Esophagus muscularis mucosa (tissue), 4 donors: ENCODE measurements around the gene SYNRG. TPM values are rescaled to one million over a fixed set of nuclear protein-coding genes. Genes with fewer than 3 reads are reported as not detected.

Experiments used
- DNase-seq: peaks from one replicate; pipeline ENCODE4 v3.0.0-alpha.2; 2017; ENCODE audit errors: extremely low spot score
- H3K27ac ChIP-seq, 4 donors: fragments of 200-600 bp; sonication (generic); replicated peaks in 1 of 4; 1 replicate in 3 of 4; 2 replicates in 1 of 4; pipeline ENCODE4 v1.5.1; 2016 to 2019; ENCODE audit warnings: mild to moderate bottlenecking in 1 of 4
- H3K27me3 ChIP-seq, 4 donors: fragments of 200-600 bp; sonication (generic); one replicate each; pipeline versions ENCODE4 v1.5.1 to v1.6.0; 2016 to 2019
- H3K36me3 ChIP-seq, 4 donors: fragments of 200-600 bp; sonication (generic); one replicate each; pipeline ENCODE4 v1.5.1; 2016 to 2019
- H3K4me1 ChIP-seq, 4 donors: fragments of 200-600 bp; sonication (generic); one replicate each; pipeline ENCODE4 v1.5.1; 2016 to 2019
- H3K4me3 ChIP-seq, 4 donors: fragments of 200-600 bp; sonication (generic); 1 replicate in 2 of 4; 2 replicates in 2 of 4; pipeline ENCODE4 v1.5.1; 2016 to 2019; ENCODE audit warnings: mild to moderate bottlenecking in 4 of 4, moderate library complexity in 1 of 4
- H3K9me3 ChIP-seq, 4 donors: fragments of 200-600 bp; sonication (generic); 1 replicate in 3 of 4; 2 replicates in 1 of 4; pipeline ENCODE4 v1.5.1; 2016 to 2019
- CTCF ChIP-seq, 3 experiments: fragments of 200-600 bp in 2 of 3; fragments of 450-650 bp in 1 of 3; sonication (generic) in 2 of 3; IDR thresholded peaks; one replicate each; pipeline ENCODE4 v1.5.1; 2017 to 2019; ENCODE audit warnings: antibody characterized with exemption in 3 of 3, mild to moderate bottlenecking in 2 of 3, moderate library complexity in 1 of 3
- EP300 ChIP-seq: sonication (generic); formaldehyde crosslinking; IDR thresholded peaks from one replicate; pipeline ENCODE4 v1.6.1; 2017; ENCODE audit warnings: antibody characterized with exemption
- POLR2A ChIP-seq: fragments of 450-650 bp; IDR thresholded peaks from one replicate; pipeline ENCODE4 v1.6.1; 2017; ENCODE audit warnings: antibody characterized with exemption, moderate library complexity, mild to moderate bottlenecking, low read depth
- POLR2AphosphoS5 ChIP-seq, 2 donors: sonication (generic); formaldehyde crosslinking; IDR thresholded peaks; one replicate each; pipeline ENCODE4 v1.6.1; 2017; ENCODE audit warnings: antibody characterized with exemption in 2 of 2
- WGBS: methylation state at CpG from one replicate; pipeline ENCODE4 v1.1.5; 2018; 5-methylcytosine and 5-hydroxymethylcytosine counted together
- intact Hi-C: fragments of 100-400 bp; cut with DNase I; formaldehyde crosslinking; loops from one replicate; pipeline ENCODE4 v1.15.1; 2023
- total RNA-seq, 4 donors: library from RNA; depleted of rRNA; stranded (reverse); fragments of >200 nt; gene quantifications; one replicate each; pipeline versions ENCODE4 v1.1.0 to v1.2.1, GENCODE V29; 2016

SYNRG gene
- total RNA-seq, 4 donors from 2014 or later, result 11.9 to 19.5 (median 17.0) TPM

- H3K4me3 ChIP-seq, result no peak overlapping the region
- H3K4me1 ChIP-seq, result peaks cover 31 to 75% (median 57%) of the 10 kb centered on the region in 4 donors
- WGBS, result 39% methylated on average over 2 of the region's 2 CpGs
- DNase-seq, result no peak
- TF ChIP-seq CTCF (IDR thresholded peaks at IDR 0.05) (no peak), POLR2A (no peak), POLR2AphosphoS5 (IDR thresholded peaks at IDR 0.05) (no peak), EP300 (no peak)
- H3K36me3 ChIP-seq, result no peaks in the 10 kb centered on the region
- H3K27me3 ChIP-seq, result no peaks in the 10 kb centered on the region
- intact Hi-C loops, result no loop called here
- peak overlapping the region; percentile 91 to 94 (median 92) for H3K27ac ChIP-seq
- H3K9me3 ChIP-seq, result no peaks in the 10 kb centered on the region
These were observed 115.8 kb downstream of the SYNRG start for GRCh38 chr17:37493249-37494027.

GRCh38 chr17:37492167-37492566, 117.1 kb downstream of the SYNRG start:
- peak overlapping the region; percentile 91 to 94 (median 92) for H3K27ac ChIP-seq
- 28% methylated on average over 4 of the region's 4 CpGs for WGBS
- no peaks in the 10 kb centered on the region for H3K27me3 ChIP-seq
- H3K9me3 ChIP-seq, result no peaks in the 10 kb centered on the region
- H3K4me1 ChIP-seq, result peaks cover 39 to 76% (median 64%) of the 10 kb centered on the region in 4 donors
- intact Hi-C loops, result no loop called here
- no peaks in the 10 kb centered on the region for H3K36me3 ChIP-seq
- peak overlapping the region; percentile 76 to 89 (median 87) for H3K4me3 ChIP-seq
- TF ChIP-seq POLR2A, result no peak
- no peak for TF ChIP-seq EP300
- no peak for TF ChIP-seq CTCF (IDR thresholded peaks at IDR 0.05)
- no peak for TF ChIP-seq POLR2AphosphoS5 (IDR thresholded peaks at IDR 0.05)
- DNase-seq, result no peak

GRCh38 chr17:37490638-37491614, 118.3 kb downstream of the SYNRG start:
- peak; percentile 58 to 78 for TF ChIP-seq POLR2AphosphoS5 (IDR thresholded peaks at IDR 0.05)
- TF ChIP-seq CTCF (IDR thresholded peaks at IDR 0.05), result no peak
- Histone ChIP-seq H3K4me3 (peak overlapping the region; percentile 76 to 89 (median 87)), H3K27ac (peak overlapping the region; percentile 91 to 94 (median 92)), H3K27me3 (no peaks in the 10 kb centered on the region), H3K9me3 (no peaks in the 10 kb centered on the region), H3K4me1 (peaks cover 39 to 72% (median 64%) of the 10 kb centered on the region in 4 donors), H3K36me3 (no peaks in the 10 kb centered on the region)
- WGBS, result 12% methylated on average over 24 of the region's 24 CpGs
- intact Hi-C loops, result no loop called here
- no peak for DNase-seq

- Histone ChIP-seq H3K4me3 (peak overlapping the region; percentile 76 to 89 (median 87)), H3K9me3 (no peaks in the 10 kb centered on the region), H3K36me3 (no peaks in the 10 kb centered on the region), H3K4me1 (peaks cover 39 to 66% (median 60%) of the 10 kb centered on the region in 4 donors), H3K27ac (peak overlapping the region; percentile 91 to 94 (median 92)), H3K27me3 (no peaks in the 10 kb centered on the region)
- DNase-seq, result peak; percentile 92
- TF ChIP-seq CTCF (IDR thresholded peaks at IDR 0.05), result peak in 1 of 3 experiments; percentile 41
- TF ChIP-seq POLR2AphosphoS5 (IDR thresholded peaks at IDR 0.05), result no peak
- intact Hi-C loops, result no loop called here
- 0% methylated on average over 18 of the region's 56 CpGs for WGBS
These were observed 119.1 kb downstream of the SYNRG start for GRCh38 chr17:37490022-37490587.
